ENCODE measurements around the gene FLNB. TPM values are rescaled to one million over a fixed set of nuclear protein-coding genes. Genes with fewer than 3 reads are reported as not detected.

Gene FLNB
- total and polyA plus RNA-seq, 2 of the 13 experiments (the other 11 are each of a cell fraction or from before 2014, with no cell fraction given): 106 to 130 TPM

- TF ChIP-seq IRF9 (CRISPR knock-in tag; IDR thresholded peaks at IDR 0.05; ENCODE audit: borderline replicate concordance): no peak
- TF ChIP-seq ZNF263 (CRISPR knock-in tag; IDR thresholded peaks at IDR 0.05): no peak
- TF ChIP-seq, protein P1, sequence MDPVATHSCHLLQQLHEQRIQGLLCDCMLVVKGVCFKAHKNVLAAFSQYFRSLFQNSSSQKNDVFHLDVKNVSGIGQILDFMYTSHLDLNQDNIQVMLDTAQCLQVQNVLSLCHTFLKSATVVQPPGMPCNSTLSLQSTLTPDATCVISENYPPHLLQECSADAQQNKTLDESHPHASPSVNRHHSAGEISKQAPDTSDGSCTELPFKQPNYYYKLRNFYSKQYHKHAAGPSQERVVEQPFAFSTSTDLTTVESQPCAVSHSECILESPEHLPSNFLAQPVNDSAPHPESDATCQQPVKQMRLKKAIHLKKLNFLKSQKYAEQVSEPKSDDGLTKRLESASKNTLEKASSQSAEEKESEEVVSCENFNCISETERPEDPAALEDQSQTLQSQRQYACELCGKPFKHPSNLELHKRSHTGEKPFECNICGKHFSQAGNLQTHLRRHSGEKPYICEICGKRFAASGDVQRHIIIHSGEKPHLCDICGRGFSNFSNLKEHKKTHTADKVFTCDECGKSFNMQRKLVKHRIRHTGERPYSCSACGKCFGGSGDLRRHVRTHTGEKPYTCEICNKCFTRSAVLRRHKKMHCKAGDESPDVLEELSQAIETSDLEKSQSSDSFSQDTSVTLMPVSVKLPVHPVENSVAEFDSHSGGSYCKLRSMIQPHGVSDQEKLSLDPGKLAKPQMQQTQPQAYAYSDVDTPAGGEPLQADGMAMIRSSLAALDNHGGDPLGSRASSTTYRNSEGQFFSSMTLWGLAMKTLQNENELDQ (CRISPR knock-in tag; IDR thresholded peaks at IDR 0.05; ENCODE audit: borderline replicate concordance): no peak
- TF ChIP-seq CREM (IDR thresholded peaks at IDR 0.05): no peak
- TF ChIP-seq CREM (CRISPR knock-in tag; IDR thresholded peaks at IDR 0.05): no peak
- no peak for TF ChIP-seq ZNF430 (CRISPR knock-in tag; IDR thresholded peaks at IDR 0.05)
- TF ChIP-seq ZNF792 (CRISPR knock-in tag; IDR thresholded peaks at IDR 0.05): peak; percentile 53; the same call in 1 of the 2 replicates
- TF ChIP-seq, protein P2, sequence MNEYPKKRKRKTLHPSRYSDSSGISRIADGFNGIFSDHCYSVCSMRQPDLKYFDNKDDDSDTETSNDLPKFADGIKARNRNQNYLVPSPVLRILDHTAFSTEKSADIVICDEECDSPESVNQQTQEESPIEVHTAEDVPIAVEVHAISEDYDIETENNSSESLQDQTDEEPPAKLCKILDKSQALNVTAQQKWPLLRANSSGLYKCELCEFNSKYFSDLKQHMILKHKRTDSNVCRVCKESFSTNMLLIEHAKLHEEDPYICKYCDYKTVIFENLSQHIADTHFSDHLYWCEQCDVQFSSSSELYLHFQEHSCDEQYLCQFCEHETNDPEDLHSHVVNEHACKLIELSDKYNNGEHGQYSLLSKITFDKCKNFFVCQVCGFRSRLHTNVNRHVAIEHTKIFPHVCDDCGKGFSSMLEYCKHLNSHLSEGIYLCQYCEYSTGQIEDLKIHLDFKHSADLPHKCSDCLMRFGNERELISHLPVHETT (CRISPR knock-in tag; conservative IDR thresholded peaks at IDR 0.05): no peak
- TF ChIP-seq, protein P3, sequence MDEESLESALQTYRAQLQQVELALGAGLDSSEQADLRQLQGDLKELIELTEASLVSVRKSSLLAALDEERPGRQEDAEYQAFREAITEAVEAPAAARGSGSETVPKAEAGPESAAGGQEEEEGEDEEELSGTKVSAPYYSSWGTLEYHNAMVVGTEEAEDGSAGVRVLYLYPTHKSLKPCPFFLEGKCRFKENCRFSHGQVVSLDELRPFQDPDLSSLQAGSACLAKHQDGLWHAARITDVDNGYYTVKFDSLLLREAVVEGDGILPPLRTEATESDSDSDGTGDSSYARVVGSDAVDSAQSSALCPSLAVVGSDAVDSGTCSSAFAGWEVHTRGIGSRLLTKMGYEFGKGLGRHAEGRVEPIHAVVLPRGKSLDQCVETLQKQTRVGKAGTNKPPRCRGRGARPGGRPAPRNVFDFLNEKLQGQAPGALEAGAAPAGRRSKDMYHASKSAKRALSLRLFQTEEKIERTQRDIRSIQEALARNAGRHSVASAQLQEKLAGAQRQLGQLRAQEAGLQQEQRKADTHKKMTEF (CRISPR knock-in tag; IDR thresholded peaks at IDR 0.05): peak; percentile 46; the same call in 1 of the 2 replicates
- TF ChIP-seq ZNF7 (CRISPR knock-in tag; IDR thresholded peaks at IDR 0.05): no peak
- TF ChIP-seq ZNF205 (CRISPR knock-in tag; IDR thresholded peaks at IDR 0.05): 0 out of 2 replicates have a peak, but pooled peaks have one; percentile 40
- TF ChIP-seq KLF6 (CRISPR knock-in tag; IDR thresholded peaks at IDR 0.05): no peak
- TF ChIP-seq PBX2 (CRISPR knock-in tag; IDR thresholded peaks at IDR 0.05): no peak
- TF ChIP-seq ZNF780A (CRISPR knock-in tag; IDR thresholded peaks at IDR 0.05): no peak
- no peak for TF ChIP-seq ZNF160 (CRISPR knock-in tag; IDR thresholded peaks at IDR 0.05)
- TF ChIP-seq KAT2B (IDR thresholded peaks at IDR 0.05; ENCODE audit: borderline replicate concordance, low read depth, low read length): no peak
- no peak for TF ChIP-seq BCL3 (CRISPR knock-in tag; IDR thresholded peaks at IDR 0.05)
- TF ChIP-seq ZNF225 (CRISPR knock-in tag; IDR thresholded peaks at IDR 0.05): no peak
- TF ChIP-seq HNRNPUL1 (IDR thresholded peaks at IDR 0.05; ENCODE audit: low read depth, low read length): no peak
- TF ChIP-seq HOMEZ (CRISPR knock-in tag; IDR thresholded peaks at IDR 0.05; ENCODE audit: low read depth): peak; percentile 50; the same call in 1 of the 2 replicates
- TF ChIP-seq NCOA2 (CRISPR knock-in tag; IDR thresholded peaks at IDR 0.05): peak; percentile 82
Measured at GRCh38 chr3:57974796-57975388, 33.3 kb upstream of the FLNB start (continued).
